Choroid plexus epithelial cell (primary cell): ENCODE measurements around the gene SORBS1.

Experiments used
- DNase-seq: peaks from one replicate; pipeline ENCODE4 v3.0.0-alpha.2; 2010; ENCODE audit warnings: low read depth
- H3K4me3 ChIP-seq: 2 replicates; pipeline ENCODE4 v1.5.1; 2011; ENCODE audit warnings: low read depth, mild to moderate bottlenecking, control low read depth, low read length, moderate library complexity
- TF ChIP-seq, protein P1 (sequence below): conservative IDR thresholded peaks from 2 replicates; pipeline ENCODE4 v1.5.1; 2011; ENCODE audit warnings: low read depth, mild to moderate bottlenecking, control low read depth, inconsistent platforms, low read length, moderate library complexity

Gene SORBS1

DNA sequence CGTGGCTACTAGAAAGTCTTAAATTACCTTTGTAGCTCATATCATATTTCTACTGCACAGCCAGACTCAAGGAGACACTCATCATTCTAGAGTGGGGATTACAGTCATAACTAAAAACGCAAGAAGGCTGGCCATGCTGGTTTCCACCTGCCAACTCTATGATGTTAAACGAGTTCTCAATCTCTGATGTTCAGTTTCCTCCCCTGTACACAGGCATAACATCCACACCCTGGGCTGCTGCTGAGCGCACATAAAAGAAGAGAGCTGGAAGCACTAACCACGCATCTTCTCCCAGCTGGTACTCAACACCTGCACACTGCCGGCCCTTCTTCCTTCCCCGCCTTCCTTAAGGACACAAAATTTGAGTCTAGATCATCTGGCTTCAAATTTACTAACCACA lies 60.5 kb downstream of the SORBS1 start:
- TF ChIP-seq, protein P1, sequence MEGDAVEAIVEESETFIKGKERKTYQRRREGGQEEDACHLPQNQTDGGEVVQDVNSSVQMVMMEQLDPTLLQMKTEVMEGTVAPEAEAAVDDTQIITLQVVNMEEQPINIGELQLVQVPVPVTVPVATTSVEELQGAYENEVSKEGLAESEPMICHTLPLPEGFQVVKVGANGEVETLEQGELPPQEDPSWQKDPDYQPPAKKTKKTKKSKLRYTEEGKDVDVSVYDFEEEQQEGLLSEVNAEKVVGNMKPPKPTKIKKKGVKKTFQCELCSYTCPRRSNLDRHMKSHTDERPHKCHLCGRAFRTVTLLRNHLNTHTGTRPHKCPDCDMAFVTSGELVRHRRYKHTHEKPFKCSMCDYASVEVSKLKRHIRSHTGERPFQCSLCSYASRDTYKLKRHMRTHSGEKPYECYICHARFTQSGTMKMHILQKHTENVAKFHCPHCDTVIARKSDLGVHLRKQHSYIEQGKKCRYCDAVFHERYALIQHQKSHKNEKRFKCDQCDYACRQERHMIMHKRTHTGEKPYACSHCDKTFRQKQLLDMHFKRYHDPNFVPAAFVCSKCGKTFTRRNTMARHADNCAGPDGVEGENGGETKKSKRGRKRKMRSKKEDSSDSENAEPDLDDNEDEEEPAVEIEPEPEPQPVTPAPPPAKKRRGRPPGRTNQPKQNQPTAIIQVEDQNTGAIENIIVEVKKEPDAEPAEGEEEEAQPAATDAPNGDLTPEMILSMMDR, result no peak
- H3K4me3 ChIP-seq, result no peak overlapping the region
- no peak for DNase-seq

DNA sequence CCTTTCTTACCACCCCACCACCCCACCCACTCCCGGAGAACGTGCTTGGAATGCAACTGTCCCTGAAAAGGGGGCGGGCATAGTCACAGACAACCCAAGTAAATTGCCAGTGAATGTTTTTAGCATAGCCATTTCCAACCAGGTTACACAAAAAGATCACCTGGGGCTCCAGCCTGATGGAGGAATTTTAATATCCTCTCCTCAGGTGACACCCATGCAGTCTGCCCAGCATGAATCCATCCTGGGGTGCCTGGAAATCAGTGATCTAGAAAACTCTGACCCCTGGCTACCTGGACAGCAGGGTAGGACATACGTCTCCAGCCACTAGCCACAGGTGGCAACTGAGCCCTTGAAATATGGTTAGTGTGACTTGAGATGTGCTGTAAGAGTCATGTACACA lies 61.1 kb downstream of the SORBS1 start:
- no peak overlapping the region for H3K4me3 ChIP-seq
- TF ChIP-seq, protein P1, result no peak
- no peak for DNase-seq

DNA sequence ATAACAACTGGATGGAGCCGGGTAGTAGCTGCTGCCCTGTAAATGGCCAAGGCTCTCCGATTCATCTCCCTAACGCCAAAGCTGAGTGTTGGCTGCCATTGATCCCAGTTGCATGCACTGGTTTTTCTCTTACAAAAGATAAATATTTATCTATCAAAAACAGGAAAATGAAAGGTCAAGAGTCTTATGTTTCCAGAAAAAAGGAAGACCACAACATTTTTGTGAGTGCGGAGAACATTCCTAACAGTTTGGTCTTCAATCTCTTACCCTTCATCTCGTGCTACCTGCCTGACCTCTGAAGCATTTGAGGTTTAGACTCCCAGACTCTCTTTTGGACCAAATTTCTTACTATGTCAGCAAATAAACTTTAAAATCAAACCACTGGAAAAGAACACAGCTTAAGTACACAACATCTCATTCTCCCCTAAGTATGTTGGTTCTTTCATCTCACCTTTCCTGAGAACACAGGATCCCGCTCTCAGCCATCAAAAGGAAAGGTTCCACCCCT lies 61.6 kb downstream of the SORBS1 start:
- H3K4me3 ChIP-seq, result no peak overlapping the region
- TF ChIP-seq, protein P1, result no peak
- peak; percentile 15 for DNase-seq

DNA sequence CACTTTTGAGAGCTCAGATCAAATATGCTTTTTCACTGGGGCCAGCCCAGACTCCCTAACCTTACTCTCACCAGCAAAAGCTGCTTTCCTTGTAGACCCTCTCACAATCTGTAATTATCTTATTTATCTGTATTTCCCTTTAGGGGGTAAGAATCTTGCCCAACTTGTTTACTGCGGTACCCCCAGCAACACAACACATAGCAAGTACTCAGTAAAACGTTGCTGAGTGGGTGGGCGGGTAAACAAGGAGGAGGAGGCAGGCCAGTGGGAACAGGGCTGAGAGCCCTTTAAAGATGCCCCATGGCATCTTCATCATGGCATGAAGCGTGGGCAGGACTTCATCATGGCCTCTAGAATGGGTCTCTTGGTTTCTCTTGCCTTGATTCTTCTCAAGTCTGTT lies 64.2 kb downstream of the SORBS1 start:
- DNase-seq, result no peak
- TF ChIP-seq, protein P1, result no peak
- H3K4me3 ChIP-seq, result no peak overlapping the region

DNA sequence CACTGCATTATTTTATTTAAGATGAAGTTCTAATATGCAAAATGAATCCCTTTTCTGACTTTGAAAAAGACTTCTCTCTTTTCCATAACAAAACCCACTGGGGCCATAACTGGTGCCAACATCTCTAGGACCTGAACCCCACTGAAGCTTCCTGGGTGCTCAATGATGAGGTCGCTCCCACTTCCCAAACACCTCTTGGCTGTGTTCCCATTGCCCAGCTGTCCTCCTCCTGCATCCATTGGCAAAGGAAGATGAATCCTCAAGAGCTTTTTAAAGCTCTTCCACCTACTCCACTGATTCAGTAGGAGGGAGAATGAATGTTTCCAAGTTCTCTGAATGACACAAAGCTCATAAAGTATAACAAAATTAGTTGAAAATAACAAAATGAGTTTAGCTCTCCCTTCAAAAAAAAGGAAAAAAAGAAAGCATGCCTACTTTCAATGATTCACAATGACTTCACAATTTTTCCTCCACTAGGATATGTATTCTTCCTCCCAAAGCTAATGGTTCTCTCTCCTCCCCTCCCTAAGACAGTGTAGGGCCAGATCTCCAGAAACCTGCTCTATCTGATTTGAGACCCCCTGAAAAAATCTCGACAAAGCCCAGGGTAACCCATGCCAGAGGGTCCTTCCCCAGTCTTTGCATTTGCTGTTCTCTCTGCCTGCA lies 64.8 kb downstream of the SORBS1 start:
- no peak for DNase-seq
- H3K4me3 ChIP-seq, result no peak overlapping the region
- TF ChIP-seq, protein P1, result no peak

DNA sequence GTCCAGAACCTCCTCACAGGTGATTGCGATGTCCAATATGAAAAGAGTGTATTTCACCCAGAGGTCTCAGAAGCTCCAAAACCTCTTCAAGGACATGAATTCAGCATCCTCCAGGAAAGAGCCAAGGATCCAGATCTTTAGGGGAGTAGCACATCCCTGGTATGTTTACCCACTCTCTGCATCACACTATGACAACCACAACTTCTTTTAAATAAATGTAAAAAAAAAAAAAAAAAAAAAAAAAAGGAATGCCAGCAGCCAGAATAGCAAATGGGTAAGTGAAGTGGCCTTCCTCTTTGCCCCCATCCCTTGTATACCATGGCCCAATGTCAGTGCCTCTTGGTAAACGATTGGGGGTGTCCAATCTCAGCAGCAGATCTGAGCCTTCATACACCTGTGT lies 67.3 kb downstream of the SORBS1 start:
- TF ChIP-seq, protein P1, result no peak
- DNase-seq, result no peak
- no peak overlapping the region for H3K4me3 ChIP-seq

DNA sequence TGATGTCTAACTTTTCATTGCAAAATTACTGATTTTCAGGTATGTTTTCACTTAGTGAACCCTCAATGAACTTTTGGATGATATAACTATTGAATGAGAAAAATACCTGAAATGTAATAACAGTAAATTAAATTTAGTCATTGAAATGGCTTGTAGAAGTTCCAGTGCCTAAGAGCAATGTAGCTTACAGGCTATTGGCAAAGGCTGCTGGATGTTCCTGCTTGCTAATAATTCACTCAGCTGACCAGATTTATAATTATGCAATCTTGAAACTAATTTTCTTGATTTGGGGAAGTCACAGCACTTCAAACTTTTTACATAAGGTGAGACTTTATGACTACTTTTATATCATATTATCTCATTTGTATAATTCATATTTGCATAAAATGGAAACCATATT lies 73.2 kb downstream of the SORBS1 start:
- DNase-seq, result no peak
- TF ChIP-seq, protein P1, result no peak
- no peak overlapping the region for H3K4me3 ChIP-seq
